Measurements from ENCODE around the gene FOXN1.

GRCh38 chr17:28491860-28492259 lies 14.3 kb upstream of the FOXN1 start:
- no peak for TF ChIP-seq MAX (CRISPR knock-in tag; IDR thresholded peaks at IDR 0.05)
- no peak for TF ChIP-seq ERG (CRISPR knock-in tag; IDR thresholded peaks at IDR 0.05)
- TF ChIP-seq ZNF512 (CRISPR knock-in tag; IDR thresholded peaks at IDR 0.05; ENCODE audit: borderline replicate concordance) = no peak
- TF ChIP-seq CBFB (CRISPR knock-in tag; IDR thresholded peaks at IDR 0.05; ENCODE audit: low read depth) = no peak
- TF ChIP-seq CTCF (IDR thresholded peaks at IDR 0.05) = no peak
- TF ChIP-seq JUN (CRISPR knock-in tag; IDR thresholded peaks at IDR 0.05) = no peak
- no peak for TF ChIP-seq AFF4 (CRISPR knock-in tag; IDR thresholded peaks at IDR 0.05; ENCODE audit: borderline replicate concordance)
- no peak for TF ChIP-seq NR3C1 (CRISPR knock-in tag; conservative IDR thresholded peaks at IDR 0.05; ENCODE audit: low read depth)
- TF ChIP-seq ZBTB21 (CRISPR knock-in tag; IDR thresholded peaks at IDR 0.05; ENCODE audit: borderline replicate concordance) = no peak
- TF ChIP-seq ETV6 (CRISPR knock-in tag; IDR thresholded peaks at IDR 0.05) = no peak

All from WTC11 (cell line).